Muscle of arm (tissue), 12 donors: ENCODE results near the gene SERTM2. TPM values are rescaled to one million over a fixed set of nuclear protein-coding genes. Genes with fewer than 3 reads are reported as not detected.

Source experiments
- DNase-seq: peaks from one replicate; pipeline ENCODE4 v3.0.0-alpha.2; 2013
- polyA plus RNA-seq, 12 donors: library from polyadenylated mRNA; unstranded; fragments of 120-200 nt; gene quantifications; one replicate each; pipeline ENCODE4 v1.2.1, GENCODE V29; 2013; ENCODE audit not compliant: insufficient read length in 12 of 12

Gene SERTM2
- polyA plus RNA-seq, 12 donors, result 0.29 to 2.3 (median 0.76) TPM; not detected in 2

DNA sequence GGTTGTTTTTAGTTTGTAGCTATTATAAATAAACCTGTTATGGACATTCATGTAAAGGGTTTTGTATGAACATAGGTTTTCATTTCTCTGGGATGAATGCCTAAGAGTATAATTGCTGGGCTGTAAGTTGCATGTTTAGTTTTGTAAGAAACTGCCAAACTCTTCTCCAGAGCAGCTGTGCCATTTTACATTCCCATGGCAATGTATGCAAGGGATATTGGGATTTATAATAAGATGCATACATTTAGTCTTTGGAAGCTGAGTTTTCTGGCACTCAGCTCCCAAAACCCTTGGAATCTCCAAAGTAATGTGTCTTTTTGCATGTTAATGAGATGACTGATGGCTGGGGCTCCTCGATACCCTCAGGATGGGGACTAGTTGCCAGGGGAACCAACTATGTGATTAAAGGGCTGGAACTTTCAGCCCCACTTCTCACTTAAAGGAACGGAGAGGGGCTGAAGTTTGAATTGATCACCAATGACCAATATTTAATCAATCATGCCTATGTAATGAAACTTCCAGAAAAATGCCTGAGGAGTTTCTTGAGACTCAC lies 44.0 kb downstream of the SERTM2 start:
- no peak for DNase-seq

DNA sequence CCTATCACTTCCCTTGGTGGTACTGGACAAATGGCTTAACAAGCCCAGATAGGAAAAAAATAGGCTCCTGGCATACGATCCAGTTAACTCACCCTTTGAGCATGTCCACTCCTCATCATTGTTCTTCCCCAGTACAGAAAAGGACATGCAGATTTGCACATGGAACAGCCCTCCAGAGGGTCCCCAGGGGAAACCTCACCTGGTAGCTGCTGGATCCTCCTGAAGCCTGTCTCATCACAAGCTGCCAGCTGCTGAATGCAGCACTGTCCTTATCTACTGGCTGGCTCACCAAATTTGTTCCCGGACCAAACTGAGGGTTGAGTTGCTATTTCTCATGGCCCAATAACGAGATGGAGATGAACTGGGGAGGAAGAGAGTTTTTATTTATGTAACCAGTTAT lies 49.4 kb downstream of the SERTM2 start:
- no peak for DNase-seq

DNA sequence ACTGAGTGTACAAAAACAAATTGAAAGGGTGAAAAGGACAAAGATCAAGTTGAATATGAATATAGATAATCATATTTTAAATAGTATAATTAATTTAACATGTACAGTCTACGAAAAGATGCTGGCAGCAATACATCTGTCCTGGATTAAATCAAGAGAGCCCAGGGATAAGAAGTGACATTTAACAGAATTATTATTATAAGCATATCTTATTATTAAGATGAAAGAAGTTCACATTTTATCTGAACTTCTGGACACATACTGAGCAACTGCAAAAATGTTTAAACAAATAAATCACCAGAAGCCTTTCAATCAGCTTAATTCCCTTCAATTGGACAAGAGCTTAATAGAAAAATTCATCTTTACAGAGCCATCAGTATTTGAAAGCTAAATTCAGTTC lies 50.4 kb downstream of the SERTM2 start:
- no peak for DNase-seq

DNA sequence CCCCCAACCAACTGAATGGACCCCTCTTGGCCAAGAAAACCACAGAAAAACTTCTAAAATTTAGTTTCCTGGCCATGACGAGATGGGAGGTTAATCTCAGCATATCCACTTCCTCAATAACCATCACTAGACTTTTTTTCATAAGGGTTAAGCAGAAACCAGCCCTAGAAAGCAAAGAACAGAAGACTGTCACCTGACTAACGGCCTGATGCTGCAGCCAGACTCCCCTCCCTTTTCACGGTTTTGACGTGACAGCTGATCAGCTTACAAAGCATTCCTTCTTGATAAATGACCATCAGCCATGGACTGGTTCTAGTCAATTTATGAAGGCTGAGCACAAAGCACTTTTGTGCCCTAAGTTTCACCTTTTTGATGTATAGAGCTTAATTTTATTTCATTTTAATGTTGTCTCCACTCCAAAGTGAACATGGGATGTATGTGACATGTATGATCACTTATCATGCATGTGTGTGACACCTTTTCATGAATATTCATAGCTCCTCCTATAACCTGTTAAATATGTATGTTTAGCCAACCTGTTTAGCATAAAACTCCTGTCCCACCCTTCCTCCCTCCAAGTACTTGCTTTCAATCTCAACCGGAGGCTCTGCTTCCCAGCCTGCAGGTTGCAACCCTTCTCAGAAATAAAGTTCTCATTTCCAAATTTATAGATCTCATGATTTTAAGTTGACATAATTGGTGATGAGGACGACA lies 56.3 kb downstream of the SERTM2 start:
- no peak for DNase-seq

DNA sequence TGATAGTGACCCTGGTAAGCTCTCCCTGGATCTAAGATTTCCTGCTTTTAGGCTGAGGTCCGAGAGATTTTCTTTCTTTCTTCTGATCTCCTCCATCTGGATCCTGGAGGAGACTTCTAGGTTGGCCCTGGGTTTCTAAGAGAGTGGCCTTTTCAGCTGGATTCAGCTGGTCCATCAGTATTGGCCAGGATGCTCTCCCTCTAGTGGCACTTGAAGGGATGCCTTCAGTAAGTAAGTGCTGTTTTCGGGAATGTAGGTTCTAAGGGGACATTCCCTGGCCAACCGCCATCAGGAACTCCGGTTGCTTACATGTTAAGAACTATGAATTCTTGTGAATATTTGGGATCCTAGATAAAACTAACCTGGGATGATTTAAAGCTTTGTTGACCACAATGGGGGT lies 56.9 kb downstream of the SERTM2 start:
- no peak for DNase-seq

DNA sequence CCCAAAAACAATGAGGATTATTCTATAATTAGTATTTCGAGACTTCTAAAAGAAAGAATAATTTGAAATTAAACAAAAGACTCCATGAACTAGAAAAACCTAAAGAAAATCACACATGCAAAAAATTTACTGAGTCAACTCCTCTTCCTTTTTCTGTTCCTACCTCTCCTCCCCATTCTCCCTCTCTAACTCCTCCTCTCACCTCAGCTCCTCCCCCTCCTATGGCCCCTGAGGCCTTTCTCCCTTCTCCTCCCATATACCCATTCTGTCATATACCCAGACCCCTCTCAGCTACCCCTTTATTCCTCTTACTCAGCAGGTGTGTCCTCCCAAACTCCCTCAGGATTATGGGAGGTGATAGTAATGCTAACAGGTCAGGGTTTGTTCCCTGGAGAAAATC lies 57.4 kb downstream of the SERTM2 start:
- DNase-seq, result no peak

Other genes starting within 250 kb of the SERTM2 start
- 100 to 1,000 TPM in 11 of 12 donors, not detected in 1; 320 to 753 (median 590) TPM for gene CAPN6, start 241.2 kb upstream of the SERTM2 start, polyA plus RNA-seq
- gene DCX, start 99.5 kb upstream of the SERTM2 start, polyA plus RNA-seq, result 10 to 100 TPM in 8 of 12 donors, 1 to 10 TPM in 3, not detected in 1; 9.1 to 35.1 (median 20.2) TPM
- gene ALG13, start 169.5 kb downstream of the SERTM2 start, polyA plus RNA-seq, result 10 to 100 TPM in 11 of 12 donors, not detected in 1; 27.7 to 69.0 (median 37.3) TPM